A673 (cell line): ENCODE results near the gene GPR149.

Experiments
- EZH2 ChIP-seq: fragments of 200-600 bp; sonication (generic); IDR thresholded peaks from 2 replicates; pipeline ENCODE4 v1.6.1; 2017; ENCODE audit warnings: borderline replicate concordance, low read depth, mild to moderate bottlenecking, mixed read lengths, antibody characterized with exemption, low read length; ENCODE audit not compliant: poor library complexity, severe bottlenecking
- TF ChIP-seq, protein P1 (sequence below): fragments of 300-800, 200-600 bp; sonication (generic); conservative IDR thresholded peaks from 2 replicates; pipeline ENCODE4 v1.5.1; 2017; ENCODE audit warnings: low read depth, mild to moderate bottlenecking, antibody characterized with exemption, low read length, moderate library complexity, mixed read lengths

DNA sequence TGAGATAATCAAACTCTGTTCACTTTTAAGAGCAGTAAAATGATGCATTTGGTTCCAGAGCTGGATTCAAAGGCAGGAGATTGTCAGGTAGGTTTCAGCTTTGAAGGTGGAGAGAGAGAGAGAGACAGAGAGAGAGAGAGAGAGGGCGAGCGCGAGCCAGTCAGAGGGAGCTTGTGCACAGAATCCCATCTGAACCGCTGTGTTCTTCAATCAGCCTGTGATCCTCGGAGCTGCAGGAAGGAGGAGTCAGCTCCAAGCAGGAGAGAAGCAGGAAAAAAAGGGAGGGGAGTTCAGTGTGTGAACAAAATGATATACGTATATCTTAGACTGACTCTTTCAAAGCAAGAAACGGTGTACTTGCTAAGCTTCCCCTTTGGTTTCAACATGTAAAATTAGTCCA lies at the start of gene GPR149:
- TF ChIP-seq, protein P1, sequence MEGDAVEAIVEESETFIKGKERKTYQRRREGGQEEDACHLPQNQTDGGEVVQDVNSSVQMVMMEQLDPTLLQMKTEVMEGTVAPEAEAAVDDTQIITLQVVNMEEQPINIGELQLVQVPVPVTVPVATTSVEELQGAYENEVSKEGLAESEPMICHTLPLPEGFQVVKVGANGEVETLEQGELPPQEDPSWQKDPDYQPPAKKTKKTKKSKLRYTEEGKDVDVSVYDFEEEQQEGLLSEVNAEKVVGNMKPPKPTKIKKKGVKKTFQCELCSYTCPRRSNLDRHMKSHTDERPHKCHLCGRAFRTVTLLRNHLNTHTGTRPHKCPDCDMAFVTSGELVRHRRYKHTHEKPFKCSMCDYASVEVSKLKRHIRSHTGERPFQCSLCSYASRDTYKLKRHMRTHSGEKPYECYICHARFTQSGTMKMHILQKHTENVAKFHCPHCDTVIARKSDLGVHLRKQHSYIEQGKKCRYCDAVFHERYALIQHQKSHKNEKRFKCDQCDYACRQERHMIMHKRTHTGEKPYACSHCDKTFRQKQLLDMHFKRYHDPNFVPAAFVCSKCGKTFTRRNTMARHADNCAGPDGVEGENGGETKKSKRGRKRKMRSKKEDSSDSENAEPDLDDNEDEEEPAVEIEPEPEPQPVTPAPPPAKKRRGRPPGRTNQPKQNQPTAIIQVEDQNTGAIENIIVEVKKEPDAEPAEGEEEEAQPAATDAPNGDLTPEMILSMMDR = no peak
- TF ChIP-seq EZH2 = no peak
